DMS53 (cell line): Measurements from ENCODE around the gene ALDH3A2.

Experiments used
- DNase-seq: peaks from one replicate; lab custom pipeline; 2025; lab: John Stamatoyannopoulos, UW

The ALDH3A2 gene

DNA sequence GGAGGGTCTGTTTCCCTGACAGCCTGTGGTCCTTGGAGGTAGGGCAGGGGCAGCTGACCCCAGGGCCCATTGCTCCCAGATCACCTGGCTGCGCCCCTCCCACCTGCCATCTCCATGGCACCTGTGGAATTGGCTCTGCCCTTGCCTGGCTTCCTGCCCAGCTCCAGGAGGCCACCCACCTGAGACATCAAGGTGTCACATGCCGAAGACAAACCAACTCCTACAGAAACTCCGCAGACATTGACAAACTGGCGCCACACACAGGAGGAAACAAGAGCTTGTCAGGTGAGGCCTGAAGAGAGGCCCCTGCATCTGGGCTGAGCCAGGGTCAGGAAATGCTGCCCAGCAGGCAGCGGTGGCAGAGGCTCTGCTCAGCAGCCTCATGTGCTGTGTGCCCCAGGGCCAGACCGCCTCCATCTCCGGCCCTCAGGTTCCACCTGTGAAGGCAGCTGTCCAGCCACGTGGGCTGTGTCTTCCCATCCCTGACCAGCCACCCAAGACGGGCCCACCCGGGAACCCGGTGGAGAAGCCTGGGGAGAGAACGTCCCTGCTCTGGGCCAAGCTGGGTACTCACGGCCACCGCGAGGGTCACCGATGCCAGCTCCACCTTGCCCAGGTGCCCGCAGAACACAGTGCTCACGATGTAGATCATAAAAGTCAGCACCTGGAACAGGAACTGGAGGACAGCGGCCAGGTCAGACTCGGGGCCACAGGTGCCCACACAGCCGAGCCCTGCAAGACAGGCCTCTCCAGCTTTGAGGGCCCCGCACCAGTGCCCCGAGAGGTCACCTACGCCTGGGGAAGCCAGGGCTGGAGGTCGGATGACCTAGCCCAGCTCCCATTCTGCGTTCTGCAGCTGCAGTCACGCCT, 66.2 kb downstream of the ALDH3A2 start:
- peak; percentile 66 for DNase-seq

DNA sequence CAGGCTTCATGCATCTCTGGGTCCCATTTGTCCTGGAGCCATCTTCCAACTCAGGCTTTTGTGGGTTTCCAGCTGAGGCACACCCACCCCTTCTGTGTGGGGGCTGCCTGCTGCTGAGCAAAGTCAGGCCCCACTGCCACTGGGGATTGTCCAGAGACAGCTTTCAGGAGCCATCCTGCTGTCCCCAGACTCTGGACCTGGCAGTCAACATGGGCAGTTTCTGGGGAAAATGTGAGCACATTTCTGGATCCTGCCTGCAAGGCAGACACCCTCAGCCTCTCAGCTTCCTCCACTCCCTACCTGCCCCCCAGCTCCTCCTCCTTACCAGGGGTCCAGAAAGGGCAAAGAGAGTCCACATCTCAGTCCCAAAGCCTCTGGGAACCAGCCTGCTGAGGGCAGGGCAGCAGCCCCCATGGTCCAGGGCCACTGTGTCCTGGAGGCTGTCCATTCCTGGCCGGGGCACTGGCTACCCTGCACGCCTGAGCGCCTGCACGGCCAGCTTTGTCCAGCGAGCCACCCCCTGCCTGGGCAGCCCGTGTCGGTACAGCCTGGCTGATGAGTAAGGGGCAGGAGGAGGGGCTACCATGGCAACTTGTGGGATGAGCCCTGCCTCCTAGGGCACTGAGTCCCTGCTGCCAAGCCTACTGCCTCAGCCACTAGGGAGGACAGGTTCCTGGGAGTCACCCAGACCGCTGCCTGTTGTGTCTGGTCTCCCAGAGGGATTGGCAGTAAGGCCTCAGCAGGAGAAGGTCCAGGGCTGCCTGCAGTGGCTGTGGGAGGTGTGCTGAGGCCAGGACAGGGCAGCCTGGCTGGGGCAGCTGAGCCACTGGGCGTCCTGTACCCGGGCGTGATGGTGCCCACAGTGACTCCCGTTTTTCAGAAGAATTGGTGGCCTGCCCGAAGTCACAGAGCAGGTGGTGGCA, 67.8 kb downstream of the ALDH3A2 start, which contains the start of gene SLC47A2:
SLC47A2 (minus strand) TSS at position 477 of the 923 bp plus-strand sequence; CDS start at position 448, 29 bp downstream.
- peak; percentile 14 for DNase-seq

DNA sequence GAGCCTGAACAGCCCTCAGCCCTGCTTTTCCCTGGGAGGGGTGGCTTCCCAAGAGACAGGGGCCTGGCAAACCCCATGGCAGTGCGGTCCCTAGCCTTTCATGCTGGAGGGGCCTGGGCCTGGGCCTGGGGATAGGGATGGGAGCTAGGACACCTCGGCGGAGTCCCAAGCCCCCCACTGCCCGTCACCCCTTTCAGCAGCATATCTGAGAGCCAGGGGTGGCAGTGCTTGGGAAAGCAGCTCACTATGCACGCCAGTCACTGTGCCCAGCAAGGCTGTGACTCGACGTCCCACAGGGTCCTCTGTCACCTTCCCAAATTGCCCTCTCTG, 68.4 kb downstream of the ALDH3A2 start:
- no peak for DNase-seq

DNA sequence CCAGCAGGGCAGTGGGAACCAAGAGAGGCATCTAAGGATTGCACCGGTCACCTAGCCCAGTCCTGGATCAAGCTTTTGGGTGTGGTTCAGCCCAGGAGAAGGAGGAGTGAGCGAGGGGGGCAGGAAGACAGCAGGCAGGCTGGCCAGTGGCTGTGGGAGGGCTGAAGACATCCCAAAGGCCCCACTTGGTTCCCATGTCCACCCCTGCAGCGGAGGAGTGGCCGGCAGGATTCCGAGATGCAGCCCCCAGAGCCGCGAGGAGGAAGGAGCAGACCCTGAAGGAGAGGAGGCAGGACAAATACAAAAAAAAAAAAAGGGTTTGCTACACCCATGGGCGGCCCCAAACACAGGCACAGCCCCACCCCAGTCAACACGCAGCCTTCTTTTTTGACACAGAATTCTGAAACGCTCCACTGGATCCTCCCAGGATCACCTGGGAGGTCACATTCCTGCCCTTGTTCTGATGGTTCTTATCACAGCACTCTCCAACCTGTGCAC, 68.9 kb downstream of the ALDH3A2 start:
- DNase-seq: no peak

DNA sequence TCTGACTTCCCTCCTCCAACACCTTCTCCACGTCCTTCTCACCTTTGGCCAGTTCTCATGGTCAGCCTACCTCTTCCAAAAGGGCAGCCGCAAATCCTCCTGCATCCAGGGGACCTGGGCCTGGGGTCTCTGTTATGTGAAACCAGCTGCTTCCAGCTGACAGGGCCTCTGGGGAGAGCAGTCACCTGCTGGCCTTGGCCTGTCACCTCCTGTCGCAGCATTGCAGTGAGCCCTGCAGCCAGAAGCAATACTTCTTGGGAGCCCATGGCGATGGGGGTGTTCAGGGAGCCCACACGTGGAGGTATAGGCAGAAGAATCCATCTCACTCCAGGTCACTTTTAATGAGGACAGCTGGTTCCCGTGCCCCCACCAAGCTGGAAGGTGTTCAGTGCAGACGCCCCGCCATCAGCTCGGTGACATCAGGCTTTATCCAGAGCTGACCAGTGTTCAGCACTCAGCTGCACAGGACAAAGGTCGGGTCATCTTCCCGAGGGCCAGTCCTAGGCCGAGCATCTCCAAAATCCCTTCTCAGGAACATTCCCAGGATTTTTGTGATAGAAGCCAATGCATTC, 69.6 kb downstream of the ALDH3A2 start:
- DNase-seq: no peak

DNA sequence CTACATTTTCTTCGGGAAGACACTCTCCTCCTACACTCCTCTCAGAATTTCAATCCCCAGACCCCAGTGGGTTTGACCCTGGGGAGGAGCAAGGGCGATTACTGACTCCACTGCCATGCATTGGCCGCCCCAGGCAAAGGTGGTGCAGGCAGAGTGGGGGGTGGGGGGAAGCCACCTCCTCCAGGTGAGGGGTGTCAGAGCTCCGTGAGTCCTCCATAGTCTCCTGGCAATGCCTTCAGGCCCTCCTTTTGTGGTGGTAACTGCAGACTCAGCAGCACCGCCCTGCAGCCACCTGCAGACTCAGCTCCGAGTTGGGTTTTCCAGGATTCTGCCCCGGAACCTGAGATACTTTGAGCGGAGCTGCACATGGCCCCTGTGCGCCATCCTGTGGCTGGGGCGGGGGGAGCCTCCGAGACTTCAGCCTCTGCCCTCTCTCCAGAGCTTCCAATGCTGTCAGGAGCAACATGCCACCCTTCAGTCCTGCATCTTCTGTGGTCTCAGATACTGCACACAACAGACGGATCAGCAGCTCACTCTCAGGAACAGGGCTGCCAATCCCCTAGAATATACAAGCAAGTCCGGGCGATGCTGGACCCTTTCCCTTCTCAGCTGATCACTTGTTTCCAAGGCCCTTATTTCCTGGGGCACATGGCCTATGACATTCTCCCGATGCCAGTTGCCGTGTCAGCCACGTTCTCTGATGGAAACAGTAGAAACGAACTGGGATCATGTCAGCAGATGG, 70.2 kb downstream of the ALDH3A2 start:
- peak; percentile 39 for DNase-seq

DNA sequence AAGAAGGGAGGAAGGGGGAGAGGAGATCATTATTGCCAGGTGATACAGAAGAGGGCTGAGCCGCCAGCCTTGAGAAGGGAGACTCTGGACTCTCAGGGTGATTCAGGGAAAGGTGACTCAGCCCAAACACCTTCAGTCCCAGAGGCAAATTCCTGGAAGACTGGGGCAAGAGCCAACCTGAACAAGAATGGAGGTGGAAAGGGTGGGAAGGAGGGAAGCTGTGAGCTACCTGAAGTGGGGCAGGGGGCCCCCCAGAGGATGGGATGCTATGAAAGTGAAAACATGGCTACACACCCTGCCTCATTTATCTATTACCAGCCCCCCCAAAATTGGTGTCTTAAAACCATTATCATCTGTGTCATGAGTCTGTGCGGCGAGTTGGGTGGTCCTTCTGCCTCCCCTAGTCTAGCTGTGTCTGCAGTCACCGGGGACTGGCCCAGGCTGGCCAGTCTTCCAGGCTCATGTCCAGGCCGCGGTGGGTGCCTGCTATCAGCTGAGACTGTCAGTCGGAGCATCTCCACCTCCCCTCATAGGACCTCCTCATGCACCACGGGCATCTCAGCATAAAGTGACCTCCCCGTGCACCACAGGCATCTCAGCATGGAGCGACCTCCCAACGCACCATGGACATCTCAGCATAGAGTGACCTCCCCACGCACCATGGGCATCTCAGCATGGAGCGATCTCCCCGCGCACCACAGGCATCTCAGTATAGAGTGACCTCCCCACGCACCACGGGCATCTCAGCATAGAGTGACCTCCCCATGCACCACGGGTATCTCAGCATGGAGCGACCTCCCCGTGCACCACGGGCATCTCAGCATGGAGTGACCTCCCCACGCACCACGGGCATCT, 71.0 kb downstream of the ALDH3A2 start:
- DNase-seq: peak; percentile 26

DNA sequence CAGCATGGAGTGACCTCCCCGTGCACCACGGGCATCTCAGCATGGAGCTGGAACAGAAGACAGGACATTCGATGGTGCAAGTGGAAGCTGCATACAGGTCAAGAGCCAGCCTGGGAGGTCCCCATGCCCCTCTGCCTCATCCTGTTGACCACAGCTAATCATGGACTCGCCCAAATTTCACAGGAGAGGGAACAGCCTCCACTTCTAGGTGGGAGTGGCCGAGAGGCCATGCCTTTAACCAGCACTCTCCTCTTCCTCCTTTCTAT, 71.6 kb downstream of the ALDH3A2 start:
- DNase-seq: no peak

DNA sequence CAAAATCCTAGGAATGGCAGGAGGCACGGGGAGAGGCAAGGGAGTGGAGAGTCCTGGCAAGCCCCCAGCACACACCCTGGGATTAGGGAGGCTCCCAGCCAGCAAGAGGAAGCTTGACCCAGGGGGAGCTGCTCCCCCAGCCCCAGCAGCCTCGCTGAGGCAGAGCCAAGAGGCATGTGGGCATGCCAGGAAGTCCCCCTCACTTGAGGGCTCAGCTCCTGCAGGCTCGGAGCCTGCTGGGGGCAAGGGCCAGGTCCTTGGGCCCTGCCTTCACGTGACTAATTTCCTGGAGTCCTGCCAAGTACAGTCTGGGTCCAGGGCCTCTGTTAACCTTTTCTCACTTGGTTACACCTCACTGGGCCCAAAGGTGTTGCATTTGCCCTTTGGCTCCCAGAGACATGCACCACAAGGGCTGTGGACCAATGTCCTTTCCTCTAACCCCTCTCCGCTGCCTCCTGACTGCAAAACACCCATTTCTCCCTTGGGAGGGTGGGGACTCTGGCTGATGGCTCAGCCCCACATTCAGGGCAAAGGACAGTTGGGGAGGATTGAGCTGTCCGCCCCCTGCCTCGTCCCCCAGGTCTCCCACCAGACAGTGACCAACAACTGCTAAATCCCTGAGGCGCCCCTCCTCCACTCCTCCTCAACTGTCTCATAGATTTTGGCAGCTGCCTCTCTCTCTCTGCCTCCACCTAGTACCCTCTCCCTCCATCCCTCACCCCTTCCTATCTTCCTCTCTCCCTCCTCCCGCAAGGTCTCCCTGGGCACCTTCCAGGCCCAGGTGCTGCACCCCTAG, 72.3 kb downstream of the ALDH3A2 start:
- peak; percentile 84 for DNase-seq

DNA sequence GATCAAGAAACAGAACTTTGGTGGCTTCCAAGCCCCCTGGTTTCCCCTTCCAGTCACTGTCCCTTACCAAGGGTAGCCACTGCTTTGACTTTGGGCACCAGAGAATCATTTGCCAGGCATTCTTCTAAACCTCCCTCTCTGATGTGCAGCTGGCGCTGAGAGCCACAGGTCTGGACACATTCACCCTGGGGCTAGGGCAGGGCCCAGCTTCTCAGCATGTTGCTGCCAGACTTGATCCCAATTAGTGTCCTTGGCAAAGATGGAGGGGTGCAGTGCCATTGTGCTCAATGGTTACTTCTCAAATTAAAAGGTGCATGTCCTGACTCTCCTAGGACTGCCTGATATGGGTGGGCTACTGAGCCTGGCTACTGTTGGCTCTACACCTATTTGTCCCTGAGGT, 75.4 kb downstream of the ALDH3A2 start:
- DNase-seq: peak; percentile 46

DNA sequence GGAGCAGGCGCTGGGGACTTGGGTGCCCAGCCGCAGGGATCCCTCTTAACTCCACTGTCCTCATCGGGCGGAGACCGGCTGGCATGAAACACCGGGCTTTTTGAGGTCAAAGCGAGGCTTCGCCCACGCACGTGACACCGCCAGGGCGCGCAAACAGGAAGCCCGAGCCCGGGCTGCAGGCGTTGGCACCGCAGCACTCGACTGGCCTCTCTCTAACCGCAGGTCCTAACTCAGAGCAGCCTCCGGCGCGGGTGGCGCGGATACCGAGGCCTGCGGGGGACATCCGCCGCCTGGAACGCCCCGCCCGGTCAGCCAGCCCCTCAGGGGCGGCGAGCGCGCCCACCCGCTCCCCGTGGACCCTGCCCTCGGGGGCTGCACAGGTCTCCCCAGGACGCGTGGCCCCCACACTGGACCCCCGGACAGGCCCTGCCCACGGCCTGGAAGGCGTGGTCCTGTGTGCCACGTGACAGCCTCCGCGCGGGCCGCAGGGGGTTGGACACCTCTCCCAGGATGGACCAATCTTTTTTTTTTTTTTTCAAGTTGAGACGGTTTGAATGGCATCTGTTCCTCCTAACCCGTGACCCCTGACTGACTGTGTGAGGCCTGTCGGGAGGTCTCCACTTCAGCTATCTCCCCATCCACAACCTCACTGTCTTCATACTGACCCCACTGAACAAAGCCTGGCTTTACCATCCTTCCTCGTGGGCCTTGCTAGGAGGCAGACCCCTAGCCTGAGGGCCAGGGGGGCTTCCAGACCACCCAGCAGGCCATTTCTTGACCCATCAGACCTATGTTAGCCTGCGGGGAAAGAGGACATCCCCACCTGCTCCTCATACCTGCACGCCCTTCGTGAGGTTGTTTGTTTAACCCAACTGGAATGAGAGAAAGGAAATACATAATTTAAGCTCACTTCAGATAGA, 76.2 kb downstream of the ALDH3A2 start:
- DNase-seq: peak; percentile 93

DNA sequence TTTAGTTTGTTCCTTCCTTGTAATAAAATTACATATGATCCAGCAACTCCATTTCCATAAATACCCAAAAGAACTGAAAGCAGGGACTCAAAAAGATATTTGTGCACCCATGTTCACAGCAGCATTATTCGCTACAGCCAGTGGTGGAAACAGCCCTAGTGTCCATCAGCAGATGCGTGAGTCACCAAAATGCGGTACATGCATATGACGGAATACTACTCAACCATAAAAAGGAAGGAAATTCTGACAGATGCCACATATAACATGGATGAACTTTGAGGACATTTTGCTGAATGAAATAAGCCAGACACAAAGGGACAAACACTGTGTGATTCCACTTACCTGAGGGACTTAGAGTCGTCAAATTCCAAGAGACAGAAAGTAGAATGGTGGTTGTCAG, 76.9 kb downstream of the ALDH3A2 start:
- DNase-seq: peak; percentile 49

DNA sequence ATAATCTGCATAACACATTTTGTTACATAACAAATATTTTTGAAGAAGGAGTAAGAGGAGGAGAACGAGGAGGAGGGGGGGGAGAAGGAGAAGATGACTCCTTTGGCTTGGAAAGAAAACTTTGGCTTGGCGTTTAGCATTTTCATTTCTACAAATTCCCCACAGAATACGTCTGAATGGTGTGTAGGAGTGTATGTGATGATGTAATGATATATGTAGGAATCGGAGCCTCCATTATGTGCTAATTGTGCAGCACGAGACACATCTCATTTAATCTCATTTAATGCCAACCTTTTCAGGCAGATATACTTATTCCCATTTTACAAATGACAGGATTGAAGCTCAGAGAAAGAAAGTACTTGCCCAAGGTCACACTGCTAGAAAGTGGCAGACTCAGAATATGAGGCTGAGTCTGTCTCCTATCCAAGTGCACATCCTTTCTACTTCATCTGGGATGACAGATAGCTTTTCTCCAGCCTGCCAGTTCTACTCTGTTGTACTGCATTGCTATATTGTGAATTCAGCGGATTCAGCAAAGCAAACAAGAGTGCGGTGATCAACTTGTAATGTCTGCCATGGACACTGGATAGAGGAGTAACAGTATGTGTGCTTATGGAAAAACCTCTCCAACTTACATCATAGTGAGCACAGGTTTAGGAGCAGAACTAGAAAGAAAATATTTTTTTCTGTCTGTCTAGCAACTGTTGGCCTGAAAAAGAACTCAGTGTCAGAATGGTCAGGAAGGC, 78.3 kb downstream of the ALDH3A2 start:
- DNase-seq: peak; percentile 60
